Dedifferentiated amniotic fluid mesenchymal stem cell (primary cell): ENCODE results near the gene TXNDC11.

Experiments used
- DNase-seq: peaks from one replicate; pipeline ENCODE4 v3.0.0-alpha.2; 2016; ENCODE audit errors: extremely low spot score

The TXNDC11 gene

GRCh38 chr16:11658896-11659708 is 83.6 kb downstream of the TXNDC11 start:
- no peak for DNase-seq

- DNase-seq, result no peak
These were observed 85.1 kb downstream of the TXNDC11 start for GRCh38 chr16:11657556-11657955.

- no peak for DNase-seq
These were observed 87.0 kb downstream of the TXNDC11 start for GRCh38 chr16:11655655-11656054.

- no peak for DNase-seq
These were observed 90.9 kb downstream of the TXNDC11 start for GRCh38 chr16:11651796-11652195.

GRCh38 chr16:11650641-11651591 is 91.7 kb downstream of the TXNDC11 start:
- no peak for DNase-seq

- no peak for DNase-seq
These were observed 93.4 kb downstream of the TXNDC11 start for GRCh38 chr16:11649276-11649675.

- no peak for DNase-seq
These were observed 99.9 kb downstream of the TXNDC11 start for GRCh38 chr16:11642765-11643116.

- peak; percentile 80 for DNase-seq
These were observed 101.5 kb downstream of the TXNDC11 start for GRCh38 chr16:11640987-11641817.

- DNase-seq, result peak; percentile 99
These were observed 102.4 kb downstream of the TXNDC11 start for GRCh38 chr16:11639925-11640899.

GRCh38 chr16:11639008-11639562 is 103.6 kb downstream of the TXNDC11 start:
- DNase-seq, result no peak

GRCh38 chr16:11638140-11638539 is 104.5 kb downstream of the TXNDC11 start:
- DNase-seq, result peak; percentile 44

GRCh38 chr16:11637320-11637719 is 105.3 kb downstream of the TXNDC11 start:
- no peak for DNase-seq

- no peak for DNase-seq
These were observed 106.4 kb downstream of the TXNDC11 start for GRCh38 chr16:11636172-11636721.

- no peak for DNase-seq
These were observed 106.9 kb downstream of the TXNDC11 start for GRCh38 chr16:11635679-11636171.

- DNase-seq, result no peak
These were observed 107.5 kb downstream of the TXNDC11 start for GRCh38 chr16:11635113-11635652.

- no peak for DNase-seq
These were observed 108.3 kb downstream of the TXNDC11 start for GRCh38 chr16:11634312-11634711.

GRCh38 chr16:11633113-11633512 is 109.5 kb downstream of the TXNDC11 start:
- DNase-seq, result no peak

GRCh38 chr16:11632455-11632939 is 110.2 kb downstream of the TXNDC11 start:
- DNase-seq, result peak; percentile 93

GRCh38 chr16:11631214-11631613 is 111.4 kb downstream of the TXNDC11 start:
- DNase-seq, result no peak

- DNase-seq, result no peak
These were observed 111.9 kb downstream of the TXNDC11 start for GRCh38 chr16:11630768-11631056.
